GM12874 (cell line): Measurements from ENCODE around the gene RPL32.

Experiments
- CTCF ChIP-seq: IDR thresholded peaks from 2 replicates; pipeline ENCODE4 v1.5.1; 2011; ENCODE audit warnings: low read depth, mild to moderate bottlenecking, control low read depth, low read length, moderate library complexity; ENCODE audit not compliant: insufficient read depth

RPL32 gene

GRCh38 chr3:12884186-12884680 lies 42.9 kb upstream of the RPL32 start:
- no peak for TF ChIP-seq CTCF

- TF ChIP-seq CTCF, result no peak
Measured at GRCh38 chr3:12882336-12883310, 41.3 kb upstream of the RPL32 start.

- TF ChIP-seq CTCF, result peak; percentile 17; the same call in 1 of the 2 replicates
Measured at GRCh38 chr3:12881858-12882257, 40.5 kb upstream of the RPL32 start.

GRCh38 chr3:12879191-12879815 lies 37.9 kb upstream of the RPL32 start:
- no peak for TF ChIP-seq CTCF

GRCh38 chr3:12878141-12878574 lies 36.8 kb upstream of the RPL32 start:
- TF ChIP-seq CTCF, result no peak

GRCh38 chr3:12877040-12877439 lies 35.7 kb upstream of the RPL32 start:
- TF ChIP-seq CTCF, result no peak
